ENCODE measurements around the gene ASPM. TPM values are rescaled to one million over a fixed set of nuclear protein-coding genes. Genes with fewer than 3 reads are reported as not detected.

The ASPM gene
- total and polyA plus RNA-seq, 9 of the 15 experiments (the other 6 are each of a cell fraction or from before 2014, with no cell fraction given), result 22.7 to 84.4 (median 46.4) TPM

DNA sequence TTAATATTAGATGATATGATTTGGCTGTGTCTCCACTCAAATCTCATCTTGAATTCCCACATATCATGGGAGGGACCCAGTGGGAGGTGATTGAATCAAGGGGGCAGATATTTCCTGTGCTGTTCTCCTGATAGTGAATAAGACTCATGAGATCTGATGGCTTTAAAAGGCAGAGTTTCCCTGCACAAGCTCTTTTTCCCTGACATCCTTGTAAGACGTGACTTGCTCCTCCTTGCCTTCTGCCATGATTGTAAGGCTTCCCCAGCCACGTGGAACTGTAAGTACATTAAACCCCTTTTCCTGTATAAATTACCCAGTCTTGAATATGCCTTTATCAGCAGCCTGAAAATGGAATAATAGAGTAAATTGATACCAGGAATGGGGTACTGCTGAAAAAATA is 66.1 kb downstream of the ASPM start:
- Histone ChIP-seq H2AFZ (ENCODE audit: low read depth, low read length) (no peak overlapping the region), H3K36me3 (ENCODE audit: control insufficient read depth, insufficient read depth, low read length) (peaks cover 32% of the 10 kb centered on the region), H3K4me2 (ENCODE audit: insufficient read depth, low read length) (no peak overlapping the region), H3K27me3 (ENCODE audit: control insufficient read depth in 2 of 2, insufficient read depth in 2 of 2, low read length in 2 of 2) (no peaks in the 10 kb centered on the region), H3K9me1 (ENCODE audit: control insufficient read depth, insufficient read depth, low read length) (no peaks in the 10 kb centered on the region), H4K20me1 (replicated peaks; ENCODE audit: control insufficient read depth, insufficient read depth, low read length) (no peaks in the 10 kb centered on the region), H3K9ac (ENCODE audit: insufficient read depth in 1 of 2, low read depth in 2 of 2, low read length in 2 of 2) (no peak overlapping the region), H3K4me1 (replicated peaks in 1 of 2; ENCODE audit: control insufficient read depth in 2 of 2, insufficient read depth in 2 of 2, low read length in 2 of 2) (no peaks in the 10 kb centered on the region), H3K27ac (ENCODE audit: extremely low read depth, low read depth, low read length) (no peak overlapping the region), H3K4me3 (no peak overlapping the region), H3K79me2 (ENCODE audit: control insufficient read depth, insufficient read depth, low read length) (no peaks in the 10 kb centered on the region), H3K9me3 (replicated peaks; ENCODE audit: control insufficient read depth, insufficient read depth, low read depth, low read length) (peaks cover 2% of the 10 kb centered on the region; the same call in 1 of the 2 replicates)
- intact Hi-C loops (cut with micrococcal nuclease) (no loop called here), in situ Hi-C loops (cut with MboI) (no loop called here)
- CTCF ChIA-PET (ENCODE audit: low intra/inter-chr PET ratio), result no interaction called here
- 17% methylated on average over 2 of the region's 2 CpGs for WGBS (ENCODE audit: insufficient coverage, low coverage, missing lambda C conversion rate)
- FAIRE-seq (no peak), DNase-seq (ENCODE audit: extremely low read depth in 1 of 4, low spot score in 3 of 4) (peak in 1 of 4 experiments; percentile 11), ATAC-seq (no peak)
- no TSS peak for BruUV-seq (replicated peaks)
- POLR2A ChIA-PET, result no interaction called here
- TF ChIP-seq SMAD4 (CRISPR knock-in tag; conservative IDR thresholded peaks at IDR 0.05) (no peak), EGR1 (conservative IDR thresholded peaks at IDR 0.05) (no peak), PTBP1 (IDR thresholded peaks at IDR 0.05; ENCODE audit: low read depth, low read length) (no peak), NUFIP1 (IDR thresholded peaks at IDR 0.05; ENCODE audit: partially characterized antibody) (no peak), HMG20A (CRISPR knock-in tag; conservative IDR thresholded peaks at IDR 0.05) (no peak), YY1 (IDR thresholded peaks at IDR 0.05; ENCODE audit: borderline replicate concordance in 1 of 3, control insufficient read depth in 1 of 3, extremely low read depth in 1 of 3, insufficient read depth in 3 of 3, insufficient read length in 1 of 3, insufficient replicate concordance in 2 of 3, low read depth in 1 of 3, low read length in 2 of 3) (peak in 1 of 3 experiments; percentile 15), KDM4B (IDR thresholded peaks at IDR 0.05; ENCODE audit: borderline replicate concordance in 2 of 2, low read depth in 1 of 2) (no peak), ZNF431 (CRISPR knock-in tag; IDR thresholded peaks at IDR 0.05) (peak; percentile 98), IFI16 (CRISPR knock-in tag; IDR thresholded peaks at IDR 0.05) (no peak), ADNP (tag; IDR thresholded peaks at IDR 0.05) (no peak), ZNF444 (CRISPR knock-in tag; IDR thresholded peaks at IDR 0.05) (no peak), SAP30 (IDR thresholded peaks at IDR 0.05; ENCODE audit: borderline replicate concordance, insufficient read depth, low read depth, low read length, poor library complexity, severe bottlenecking) (no peak), ZNF134 (CRISPR knock-in tag; conservative IDR thresholded peaks at IDR 0.05) (no peak), ZNF184 (CRISPR knock-in tag; IDR thresholded peaks at IDR 0.05) (no peak), LEF1 (IDR thresholded peaks at IDR 0.05) (no peak)
- TF ChIP-seq, protein P1, sequence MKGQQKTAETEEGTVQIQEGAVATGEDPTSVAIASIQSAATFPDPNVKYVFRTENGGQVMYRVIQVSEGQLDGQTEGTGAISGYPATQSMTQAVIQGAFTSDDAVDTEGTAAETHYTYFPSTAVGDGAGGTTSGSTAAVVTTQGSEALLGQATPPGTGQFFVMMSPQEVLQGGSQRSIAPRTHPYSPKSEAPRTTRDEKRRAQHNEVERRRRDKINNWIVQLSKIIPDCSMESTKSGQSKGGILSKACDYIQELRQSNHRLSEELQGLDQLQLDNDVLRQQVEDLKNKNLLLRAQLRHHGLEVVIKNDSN (CRISPR knock-in tag; IDR thresholded peaks at IDR 0.05), result no peak
- TF ChIP-seq, protein P2, sequence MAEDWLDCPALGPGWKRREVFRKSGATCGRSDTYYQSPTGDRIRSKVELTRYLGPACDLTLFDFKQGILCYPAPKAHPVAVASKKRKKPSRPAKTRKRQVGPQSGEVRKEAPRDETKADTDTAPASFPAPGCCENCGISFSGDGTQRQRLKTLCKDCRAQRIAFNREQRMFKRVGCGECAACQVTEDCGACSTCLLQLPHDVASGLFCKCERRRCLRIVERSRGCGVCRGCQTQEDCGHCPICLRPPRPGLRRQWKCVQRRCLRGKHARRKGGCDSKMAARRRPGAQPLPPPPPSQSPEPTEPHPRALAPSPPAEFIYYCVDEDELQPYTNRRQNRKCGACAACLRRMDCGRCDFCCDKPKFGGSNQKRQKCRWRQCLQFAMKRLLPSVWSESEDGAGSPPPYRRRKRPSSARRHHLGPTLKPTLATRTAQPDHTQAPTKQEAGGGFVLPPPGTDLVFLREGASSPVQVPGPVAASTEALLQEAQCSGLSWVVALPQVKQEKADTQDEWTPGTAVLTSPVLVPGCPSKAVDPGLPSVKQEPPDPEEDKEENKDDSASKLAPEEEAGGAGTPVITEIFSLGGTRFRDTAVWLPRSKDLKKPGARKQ (CRISPR knock-in tag; IDR thresholded peaks at IDR 0.05), result no peak
- TF ChIP-seq, protein P3, sequence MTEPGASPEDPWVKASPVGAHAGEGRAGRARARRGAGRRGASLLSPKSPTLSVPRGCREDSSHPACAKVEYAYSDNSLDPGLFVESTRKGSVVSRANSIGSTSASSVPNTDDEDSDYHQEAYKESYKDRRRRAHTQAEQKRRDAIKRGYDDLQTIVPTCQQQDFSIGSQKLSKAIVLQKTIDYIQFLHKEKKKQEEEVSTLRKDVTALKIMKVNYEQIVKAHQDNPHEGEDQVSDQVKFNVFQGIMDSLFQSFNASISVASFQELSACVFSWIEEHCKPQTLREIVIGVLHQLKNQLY (CRISPR knock-in tag; conservative IDR thresholded peaks at IDR 0.05), result no peak
- TF ChIP-seq, protein P4, sequence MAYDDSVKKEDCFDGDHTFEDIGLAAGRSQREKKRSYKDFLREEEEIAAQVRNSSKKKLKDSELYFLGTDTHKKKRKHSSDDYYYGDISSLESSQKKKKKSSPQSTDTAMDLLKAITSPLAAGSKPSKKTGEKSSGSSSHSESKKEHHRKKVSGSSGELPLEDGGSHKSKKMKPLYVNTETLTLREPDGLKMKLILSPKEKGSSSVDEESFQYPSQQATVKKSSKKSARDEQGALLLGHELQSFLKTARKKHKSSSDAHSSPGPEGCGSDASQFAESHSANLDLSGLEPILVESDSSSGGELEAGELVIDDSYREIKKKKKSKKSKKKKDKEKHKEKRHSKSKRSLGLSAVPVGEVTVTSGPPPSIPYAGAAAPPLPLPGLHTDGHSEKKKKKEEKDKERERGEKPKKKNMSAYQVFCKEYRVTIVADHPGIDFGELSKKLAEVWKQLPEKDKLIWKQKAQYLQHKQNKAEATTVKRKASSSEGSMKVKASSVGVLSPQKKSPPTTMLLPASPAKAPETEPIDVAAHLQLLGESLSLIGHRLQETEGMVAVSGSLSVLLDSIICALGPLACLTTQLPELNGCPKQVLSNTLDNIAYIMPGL (CRISPR knock-in tag; IDR thresholded peaks at IDR 0.05), result no peak
